ENCODE measurements around the gene SALL2. TPM values are rescaled to one million over a fixed set of nuclear protein-coding genes. Genes with fewer than 3 reads are reported as not detected.
A peak's percentile ranks its signal among the peaks of the same experiment; 100 is the strongest.
"Not testable (repeated sequence)": the region's sequence is repeated elsewhere in the genome, so short reads cannot be mapped to it uniquely, and the experiment has no call there.

The SALL2 gene
- total RNA-seq, 6 experiments from 2014 or later = 0.40 to 2.9 (median 0.69) TPM

- peak in 2 of 3 donors; percentile 28 to 68 for DNase-seq
- peak; percentile 91 to 97 (median 95) for ATAC-seq
- Histone ChIP-seq H3K4me1 (peaks cover 0 to 5% (median 0%) of the 10 kb centered on the region in 4 donors), H3K4me3 (peak overlapping the region in 2 of 3 donors; percentile 37 to 39), H3K27me3 (no peaks in the 10 kb centered on the region), H3K36me3 (no peaks in the 10 kb centered on the region), H3K27ac (peak overlapping the region in 1 of 3 donors; percentile 26), H3K9me3 (no peaks in the 10 kb centered on the region)
- WGBS (ENCODE audit: insufficient coverage, low coverage, low lambda C conversion rate, missing lambda C conversion rate) = 9% methylated on average over 11 of the region's 11 CpGs
- TF ChIP-seq POLR2A (IDR thresholded peaks at IDR 0.05) = no peak
- TF ChIP-seq, protein P1, sequence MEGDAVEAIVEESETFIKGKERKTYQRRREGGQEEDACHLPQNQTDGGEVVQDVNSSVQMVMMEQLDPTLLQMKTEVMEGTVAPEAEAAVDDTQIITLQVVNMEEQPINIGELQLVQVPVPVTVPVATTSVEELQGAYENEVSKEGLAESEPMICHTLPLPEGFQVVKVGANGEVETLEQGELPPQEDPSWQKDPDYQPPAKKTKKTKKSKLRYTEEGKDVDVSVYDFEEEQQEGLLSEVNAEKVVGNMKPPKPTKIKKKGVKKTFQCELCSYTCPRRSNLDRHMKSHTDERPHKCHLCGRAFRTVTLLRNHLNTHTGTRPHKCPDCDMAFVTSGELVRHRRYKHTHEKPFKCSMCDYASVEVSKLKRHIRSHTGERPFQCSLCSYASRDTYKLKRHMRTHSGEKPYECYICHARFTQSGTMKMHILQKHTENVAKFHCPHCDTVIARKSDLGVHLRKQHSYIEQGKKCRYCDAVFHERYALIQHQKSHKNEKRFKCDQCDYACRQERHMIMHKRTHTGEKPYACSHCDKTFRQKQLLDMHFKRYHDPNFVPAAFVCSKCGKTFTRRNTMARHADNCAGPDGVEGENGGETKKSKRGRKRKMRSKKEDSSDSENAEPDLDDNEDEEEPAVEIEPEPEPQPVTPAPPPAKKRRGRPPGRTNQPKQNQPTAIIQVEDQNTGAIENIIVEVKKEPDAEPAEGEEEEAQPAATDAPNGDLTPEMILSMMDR (IDR thresholded peaks at IDR 0.05) = peak; percentile 67 to 73 (median 68)
- intact Hi-C loops (cut with DNase I) = loop anchor here in 1 of 2 donors (10.0 kb wide), 1 partner anchor 62 kb away; no protein-coding TSS in a partner anchor
These were observed 31.1 kb upstream of the SALL2 start for GRCh38 chr14:21557084-21557901.

- Histone ChIP-seq H3K9me3 (no peaks in the 10 kb centered on the region), H3K36me3 (no peaks in the 10 kb centered on the region), H3K27me3 (no peaks in the 10 kb centered on the region), H3K4me3 (no peak overlapping the region), H3K4me1 (peaks cover 0 to 5% (median 0%) of the 10 kb centered on the region in 4 donors), H3K27ac (no peak overlapping the region)
- intact Hi-C loops (cut with DNase I) = loop anchor here in 1 of 2 donors (10.0 kb wide), 1 partner anchor 62 kb away; no protein-coding TSS in a partner anchor
- no peak for DNase-seq
- 60% methylated on average over 5 of the region's 5 CpGs for WGBS (ENCODE audit: insufficient coverage, low coverage, low lambda C conversion rate, missing lambda C conversion rate)
- TF ChIP-seq POLR2A (IDR thresholded peaks at IDR 0.05) = no peak
- TF ChIP-seq, protein P1 (IDR thresholded peaks at IDR 0.05) = no peak
- no peak for ATAC-seq
These were observed 30.4 kb upstream of the SALL2 start for GRCh38 chr14:21556378-21557083.

DNA sequence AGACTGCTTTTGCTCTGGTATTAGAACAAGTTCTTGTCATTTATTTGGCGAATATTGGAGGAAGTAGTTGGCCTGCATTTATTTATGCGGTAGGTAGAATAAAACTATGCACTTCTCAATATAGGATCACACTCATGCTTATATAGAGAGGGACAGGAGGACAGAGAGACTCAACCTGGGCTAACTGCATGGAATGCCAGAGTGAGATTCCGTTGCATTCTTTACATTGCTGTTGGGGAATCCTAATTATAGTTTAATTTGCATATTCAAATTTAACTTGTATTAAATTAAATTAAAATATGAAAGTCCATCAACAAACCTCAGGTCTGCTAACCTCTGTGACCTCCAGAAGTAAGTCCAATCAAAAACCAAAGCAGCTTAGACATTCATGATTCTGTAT lies 27.1 kb upstream of the SALL2 start:
- no peaks in the 10 kb centered on the region for H3K9me3 ChIP-seq
- no peak for ATAC-seq
- no peak for TF ChIP-seq POLR2A (IDR thresholded peaks at IDR 0.05)
- TF ChIP-seq, protein P1 (IDR thresholded peaks at IDR 0.05) = no peak
- H3K4me3 ChIP-seq = no peak overlapping the region
- DNase-seq = no peak
- no peaks in the 10 kb centered on the region for H3K36me3 ChIP-seq
- H3K27me3 ChIP-seq = no peaks in the 10 kb centered on the region
- 85% methylated on average over 3 of the region's 3 CpGs for WGBS (ENCODE audit: insufficient coverage, low coverage, low lambda C conversion rate, missing lambda C conversion rate)
- intact Hi-C loops (cut with DNase I) = loop anchor here in 1 of 2 donors (10.0 kb wide), 1 partner anchor 58 kb away; no protein-coding TSS in a partner anchor
- H3K4me1 ChIP-seq = peaks cover 0 to 5% (median 0%) of the 10 kb centered on the region in 4 donors
- H3K27ac ChIP-seq = no peak overlapping the region

DNA sequence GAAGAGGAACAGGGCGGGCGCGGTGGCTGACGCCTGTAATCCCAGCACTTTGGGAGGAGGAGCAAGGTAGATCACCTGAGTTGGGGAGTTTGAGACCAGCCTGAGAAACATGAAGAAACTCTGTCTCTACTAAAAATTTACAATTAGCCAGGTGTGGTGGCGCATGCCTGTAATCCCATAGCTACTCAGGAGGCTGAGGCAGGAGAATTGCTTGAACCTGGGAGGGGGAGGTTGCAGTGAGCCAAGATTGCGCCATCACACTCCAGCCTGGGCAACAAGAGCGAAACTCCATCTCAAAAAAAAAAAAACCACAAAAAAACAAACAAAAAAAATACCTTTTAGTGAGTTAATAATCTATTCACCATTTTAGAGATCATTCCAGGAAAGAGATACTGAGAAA lies 18.4 kb upstream of the SALL2 start:
- H3K36me3 ChIP-seq; H3K27ac ChIP-seq; H3K4me3 ChIP-seq; DNase-seq; H3K9me3 ChIP-seq; H3K27me3 ChIP-seq; intact Hi-C loops (cut with DNase I); H3K4me1 ChIP-seq; ATAC-seq: not testable (repeated sequence)
- WGBS (ENCODE audit: insufficient coverage, low coverage, low lambda C conversion rate, missing lambda C conversion rate) = 87% methylated on average over 6 of the region's 7 CpGs

DNA sequence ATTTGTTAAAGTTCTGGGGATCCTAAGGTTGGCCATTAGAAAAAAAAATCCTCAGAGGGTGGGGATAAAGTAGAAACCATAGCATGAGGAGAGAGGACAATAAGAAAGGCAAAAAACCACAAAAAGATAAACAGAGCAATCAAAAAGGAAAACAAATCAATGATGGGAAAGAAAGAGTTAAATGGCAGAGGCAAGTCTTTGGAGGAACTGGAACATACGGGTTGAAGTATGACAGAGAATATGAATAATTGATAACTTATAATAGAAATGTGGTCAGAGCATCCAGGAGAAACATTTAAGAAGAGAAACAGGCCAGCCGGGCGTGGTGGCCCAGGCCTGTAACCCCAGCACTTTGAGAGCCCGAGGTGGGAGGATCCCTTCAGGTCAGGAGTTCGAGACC lies 17.8 kb upstream of the SALL2 start:
- Histone ChIP-seq H3K27ac (no peak overlapping the region), H3K4me3 (no peak overlapping the region), H3K4me1 (no peaks in the 10 kb centered on the region), H3K9me3 (no peaks in the 10 kb centered on the region), H3K36me3 (no peaks in the 10 kb centered on the region), H3K27me3 (no peaks in the 10 kb centered on the region)
- no peak for TF ChIP-seq POLR2A (IDR thresholded peaks at IDR 0.05)
- TF ChIP-seq, protein P1 (IDR thresholded peaks at IDR 0.05) = no peak
- intact Hi-C loops (cut with DNase I) = no loop called here
- ATAC-seq (no peak), DNase-seq (no peak)
- WGBS (ENCODE audit: insufficient coverage, low coverage, low lambda C conversion rate, missing lambda C conversion rate) = 50% methylated on average over 5 of the region's 5 CpGs
